Testis (tissue), 3 donors: ENCODE data around the gene GOLGA8B. TPM values are rescaled to one million over a fixed set of nuclear protein-coding genes. Genes with fewer than 3 reads are reported as not detected.

Experiments used
- DNase-seq: peaks from one replicate; pipeline ENCODE4 v3.0.0-alpha.2; 2019
- H3K27ac ChIP-seq, 2 donors: fragments of 200-600 bp; sonication (generic); one replicate each; pipeline ENCODE4 v1.5.1; 2019
- H3K27me3 ChIP-seq: fragments of 200-600 bp; sonication (generic); one replicate; pipeline ENCODE4 v1.5.1; 2019
- H3K36me3 ChIP-seq: fragments of 200-600 bp; sonication (generic); one replicate; pipeline ENCODE4 v1.5.1; 2017; ENCODE audit warnings: low read depth; ENCODE audit errors: missing control alignments
- H3K4me1 ChIP-seq: fragments of 200-600 bp; sonication (generic); one replicate; pipeline ENCODE4 v1.5.1; 2019
- H3K4me3 ChIP-seq, 2 donors: fragments of 200-600 bp; sonication (generic); one replicate each; pipeline ENCODE4 v1.5.1; 2017 to 2019
- H3K9me3 ChIP-seq: fragments of 200-600 bp; sonication (generic); one replicate; pipeline ENCODE4 v1.5.1; 2017
- POLR2A ChIP-seq: fragments of 450-650 bp; IDR thresholded peaks from one replicate; pipeline ENCODE4 v1.6.1; 2017; ENCODE audit warnings: antibody characterized with exemption, mild to moderate bottlenecking, moderate library complexity
- WGBS, 2 donors: methylation state at CpG; one replicate each; pipeline ENCODE4 v1.1.5; 2018; 5-methylcytosine and 5-hydroxymethylcytosine counted together
- intact Hi-C: fragments of 100-400 bp; cut with DNase I; formaldehyde crosslinking; loops from one replicate; pipeline ENCODE4 v1.15.1; 2023; ENCODE audit warnings: low total_unique reads
- polyA plus RNA-seq: library from polyadenylated mRNA; stranded (reverse); fragments of 350-450 nt; fragmentation: Illumina TruSeq; extraction: RNeasy Lipid Tissue Mini Kit (QIAGEN cat#74804); gene quantifications from one replicate; pipeline ENCODE4 v1.2.3, GENCODE V29; 2014; ENCODE audit warnings: low read depth, low replicate concordance; ENCODE audit not compliant: insufficient read depth
- total RNA-seq, 2 donors: library from RNA; depleted of rRNA; stranded (reverse); fragments of >200 nt; gene quantifications; one replicate each; pipeline ENCODE4 v1.2.3, GENCODE V29; 2016
- TF ChIP-seq, protein P1 (sequence below), 3 experiments: fragments of 450-650 bp in 2 of 3; fragments of 200-600 bp in 1 of 3; sonication (generic) in 1 of 3; IDR thresholded peaks; one replicate each; pipeline ENCODE4 v1.5.1; 2016 to 2019; ENCODE audit warnings: antibody characterized with exemption in 3 of 3, mild to moderate bottlenecking in 2 of 3, moderate library complexity in 1 of 3

Gene GOLGA8B
- total and polyA plus RNA-seq, 3 donors from 2014 or later, result 50.5 to 370 (median 364) TPM

GRCh38 chr15:34616613-34617012, 33.2 kb upstream of the GOLGA8B start:
- DNase-seq, result peak; percentile 26
- H3K27ac ChIP-seq, result no peak overlapping the region
- H3K36me3 ChIP-seq, result no peaks in the 10 kb centered on the region
- intact Hi-C loops, result no loop called here
- no peaks in the 10 kb centered on the region for H3K9me3 ChIP-seq
- no peak overlapping the region for H3K4me3 ChIP-seq
- H3K4me1 ChIP-seq, result no peaks in the 10 kb centered on the region
- TF ChIP-seq, protein P1, sequence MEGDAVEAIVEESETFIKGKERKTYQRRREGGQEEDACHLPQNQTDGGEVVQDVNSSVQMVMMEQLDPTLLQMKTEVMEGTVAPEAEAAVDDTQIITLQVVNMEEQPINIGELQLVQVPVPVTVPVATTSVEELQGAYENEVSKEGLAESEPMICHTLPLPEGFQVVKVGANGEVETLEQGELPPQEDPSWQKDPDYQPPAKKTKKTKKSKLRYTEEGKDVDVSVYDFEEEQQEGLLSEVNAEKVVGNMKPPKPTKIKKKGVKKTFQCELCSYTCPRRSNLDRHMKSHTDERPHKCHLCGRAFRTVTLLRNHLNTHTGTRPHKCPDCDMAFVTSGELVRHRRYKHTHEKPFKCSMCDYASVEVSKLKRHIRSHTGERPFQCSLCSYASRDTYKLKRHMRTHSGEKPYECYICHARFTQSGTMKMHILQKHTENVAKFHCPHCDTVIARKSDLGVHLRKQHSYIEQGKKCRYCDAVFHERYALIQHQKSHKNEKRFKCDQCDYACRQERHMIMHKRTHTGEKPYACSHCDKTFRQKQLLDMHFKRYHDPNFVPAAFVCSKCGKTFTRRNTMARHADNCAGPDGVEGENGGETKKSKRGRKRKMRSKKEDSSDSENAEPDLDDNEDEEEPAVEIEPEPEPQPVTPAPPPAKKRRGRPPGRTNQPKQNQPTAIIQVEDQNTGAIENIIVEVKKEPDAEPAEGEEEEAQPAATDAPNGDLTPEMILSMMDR (IDR thresholded peaks at IDR 0.05), result no peak
- no peak for TF ChIP-seq POLR2A
- H3K27me3 ChIP-seq, result no peaks in the 10 kb centered on the region
- WGBS, 2 donors, result 43 to 65% methylated on average over 5 of the region's 5 CpGs

DNA sequence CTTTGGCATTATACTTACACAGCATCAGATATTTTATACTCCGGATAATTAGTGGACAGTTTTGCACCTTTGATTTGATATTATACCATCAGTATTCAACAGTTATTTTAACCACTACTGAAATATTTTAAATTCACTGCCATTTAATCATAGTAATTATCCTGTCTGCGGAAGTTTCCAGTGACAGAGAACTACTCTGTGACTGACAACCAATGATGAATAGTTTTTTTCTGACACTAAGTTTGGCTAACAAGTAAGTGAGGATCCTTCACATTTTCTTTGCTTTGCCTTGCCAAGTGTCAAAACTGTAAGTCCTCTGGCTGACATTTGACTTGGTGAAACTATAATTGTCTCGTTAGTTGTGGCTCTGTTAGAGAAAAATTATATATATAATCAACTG, 30.5 kb upstream of the GOLGA8B start:
- Histone ChIP-seq H3K4me1 (no peaks in the 10 kb centered on the region), H3K36me3 (no peaks in the 10 kb centered on the region), H3K4me3 (no peak overlapping the region), H3K27me3 (no peaks in the 10 kb centered on the region), H3K9me3 (no peaks in the 10 kb centered on the region), H3K27ac (no peak overlapping the region)
- WGBS, 2 donors, result 69 to 81% methylated on average over 3 of the region's 3 CpGs
- DNase-seq, result no peak
- TF ChIP-seq POLR2A, result no peak
- TF ChIP-seq, protein P1 (IDR thresholded peaks at IDR 0.05), result no peak
- intact Hi-C loops, result no loop called here

- H3K27me3 ChIP-seq, result no peaks in the 10 kb centered on the region
- intact Hi-C loops, result no loop called here
- no peak for DNase-seq
- TF ChIP-seq POLR2A, result no peak
- TF ChIP-seq, protein P1 (IDR thresholded peaks at IDR 0.05), result no peak
- 33 to 34% methylated on average over 2 of the region's 2 CpGs for WGBS, 2 donors
- H3K4me1 ChIP-seq, result no peaks in the 10 kb centered on the region
- no peaks in the 10 kb centered on the region for H3K9me3 ChIP-seq
- no peaks in the 10 kb centered on the region for H3K36me3 ChIP-seq
- H3K27ac ChIP-seq, result no peak overlapping the region
- H3K4me3 ChIP-seq, result no peak overlapping the region
Measured at GRCh38 chr15:34613301-34613700, 29.9 kb upstream of the GOLGA8B start.

DNA sequence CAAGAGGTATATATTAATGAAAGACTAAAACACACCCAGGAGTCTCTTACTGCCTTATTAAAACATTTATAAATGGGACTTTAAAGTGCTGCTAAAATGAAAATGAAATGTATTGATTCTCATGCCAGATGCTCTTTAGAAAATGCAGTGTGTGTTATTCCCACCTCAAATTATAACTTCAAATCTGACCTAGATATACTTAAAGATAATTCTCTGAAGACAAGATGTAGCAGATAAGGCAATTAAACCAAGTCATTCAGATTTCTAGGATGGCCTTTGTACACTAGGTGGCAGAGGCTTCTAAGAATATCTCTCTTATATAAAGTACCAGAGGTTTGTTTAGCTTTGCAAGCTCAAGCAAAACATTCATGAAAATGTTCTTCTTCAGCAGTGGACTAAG, 26.9 kb upstream of the GOLGA8B start:
- H3K36me3 ChIP-seq, result no peaks in the 10 kb centered on the region
- TF ChIP-seq POLR2A, result no peak
- TF ChIP-seq, protein P1 (IDR thresholded peaks at IDR 0.05), result no peak
- intact Hi-C loops, result no loop called here
- no peaks in the 10 kb centered on the region for H3K27me3 ChIP-seq
- H3K27ac ChIP-seq, result no peak overlapping the region
- H3K4me1 ChIP-seq, result no peaks in the 10 kb centered on the region
- H3K4me3 ChIP-seq, result no peak overlapping the region
- no peak for DNase-seq
- no peaks in the 10 kb centered on the region for H3K9me3 ChIP-seq
